ENCODE data around the gene LURAP1L. TPM values are rescaled to one million over a fixed set of nuclear protein-coding genes. Genes with fewer than 3 reads are reported as not detected.

Gene LURAP1L
- total RNA-seq, 1 experiment from 2014 or later = 1.7 TPM

DNA sequence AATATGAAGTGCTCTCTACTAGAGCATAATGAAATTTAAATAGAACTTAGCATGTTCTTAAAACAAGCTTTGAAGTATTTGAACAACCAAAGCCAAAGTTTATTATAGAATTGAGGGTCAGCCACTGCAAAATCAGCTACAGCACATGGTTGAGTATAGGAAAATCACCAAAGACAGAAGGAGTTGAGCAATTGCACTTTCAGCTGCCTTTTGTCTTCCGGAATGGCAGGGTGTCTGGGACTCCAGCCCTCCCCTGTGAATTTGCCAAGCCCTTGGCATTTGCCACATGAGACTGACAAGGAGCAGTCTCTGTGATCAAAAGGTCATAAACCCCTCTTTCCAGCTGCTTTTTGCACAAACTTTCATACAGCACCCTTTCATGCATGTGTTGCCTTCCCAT lies 8.5 kb upstream of the LURAP1L start:
- no peak for TF ChIP-seq CBFB (CRISPR knock-in tag; IDR thresholded peaks at IDR 0.05; ENCODE audit: low read depth)
- TF ChIP-seq HMGA2 (CRISPR knock-in tag; IDR thresholded peaks at IDR 0.05) = no peak
- TF ChIP-seq TCF7 (CRISPR knock-in tag; IDR thresholded peaks at IDR 0.05; ENCODE audit: low read depth) = no peak
- TF ChIP-seq, protein P1, sequence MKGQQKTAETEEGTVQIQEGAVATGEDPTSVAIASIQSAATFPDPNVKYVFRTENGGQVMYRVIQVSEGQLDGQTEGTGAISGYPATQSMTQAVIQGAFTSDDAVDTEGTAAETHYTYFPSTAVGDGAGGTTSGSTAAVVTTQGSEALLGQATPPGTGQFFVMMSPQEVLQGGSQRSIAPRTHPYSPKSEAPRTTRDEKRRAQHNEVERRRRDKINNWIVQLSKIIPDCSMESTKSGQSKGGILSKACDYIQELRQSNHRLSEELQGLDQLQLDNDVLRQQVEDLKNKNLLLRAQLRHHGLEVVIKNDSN (CRISPR knock-in tag; IDR thresholded peaks at IDR 0.05) = no peak
- TF ChIP-seq CREM (CRISPR knock-in tag; IDR thresholded peaks at IDR 0.05) = no peak
- TF ChIP-seq ZNF423 (CRISPR knock-in tag; IDR thresholded peaks at IDR 0.05) = no peak
- TF ChIP-seq, protein P2, sequence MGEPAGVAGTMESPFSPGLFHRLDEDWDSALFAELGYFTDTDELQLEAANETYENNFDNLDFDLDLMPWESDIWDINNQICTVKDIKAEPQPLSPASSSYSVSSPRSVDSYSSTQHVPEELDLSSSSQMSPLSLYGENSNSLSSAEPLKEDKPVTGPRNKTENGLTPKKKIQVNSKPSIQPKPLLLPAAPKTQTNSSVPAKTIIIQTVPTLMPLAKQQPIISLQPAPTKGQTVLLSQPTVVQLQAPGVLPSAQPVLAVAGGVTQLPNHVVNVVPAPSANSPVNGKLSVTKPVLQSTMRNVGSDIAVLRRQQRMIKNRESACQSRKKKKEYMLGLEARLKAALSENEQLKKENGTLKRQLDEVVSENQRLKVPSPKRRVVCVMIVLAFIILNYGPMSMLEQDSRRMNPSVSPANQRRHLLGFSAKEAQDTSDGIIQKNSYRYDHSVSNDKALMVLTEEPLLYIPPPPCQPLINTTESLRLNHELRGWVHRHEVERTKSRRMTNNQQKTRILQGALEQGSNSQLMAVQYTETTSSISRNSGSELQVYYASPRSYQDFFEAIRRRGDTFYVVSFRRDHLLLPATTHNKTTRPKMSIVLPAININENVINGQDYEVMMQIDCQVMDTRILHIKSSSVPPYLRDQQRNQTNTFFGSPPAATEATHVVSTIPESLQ (CRISPR knock-in tag; IDR thresholded peaks at IDR 0.05) = no peak
- TF ChIP-seq, protein P3, sequence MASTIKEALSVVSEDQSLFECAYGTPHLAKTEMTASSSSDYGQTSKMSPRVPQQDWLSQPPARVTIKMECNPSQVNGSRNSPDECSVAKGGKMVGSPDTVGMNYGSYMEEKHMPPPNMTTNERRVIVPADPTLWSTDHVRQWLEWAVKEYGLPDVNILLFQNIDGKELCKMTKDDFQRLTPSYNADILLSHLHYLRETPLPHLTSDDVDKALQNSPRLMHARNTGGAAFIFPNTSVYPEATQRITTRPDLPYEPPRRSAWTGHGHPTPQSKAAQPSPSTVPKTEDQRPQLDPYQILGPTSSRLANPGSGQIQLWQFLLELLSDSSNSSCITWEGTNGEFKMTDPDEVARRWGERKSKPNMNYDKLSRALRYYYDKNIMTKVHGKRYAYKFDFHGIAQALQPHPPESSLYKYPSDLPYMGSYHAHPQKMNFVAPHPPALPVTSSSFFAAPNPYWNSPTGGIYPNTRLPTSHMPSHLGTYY (CRISPR knock-in tag; IDR thresholded peaks at IDR 0.05) = no peak
- no peak for TF ChIP-seq FOXP1 (CRISPR knock-in tag; IDR thresholded peaks at IDR 0.05; ENCODE audit: borderline replicate concordance)
- ChIA-PET POLR2A (no interaction called here), CTCF (no interaction called here)
- ATAC-seq (no peak), DNase-seq (ENCODE audit: low spot score) (no peak)
- H3K9me3 Mint-ChIP-seq = 0 out of 2 replicates have a peak, but pooled peaks cover 4% of the 10 kb centered on the region
- no peaks in the 10 kb centered on the region for H3K27me3 Mint-ChIP-seq (ENCODE audit: low read depth)
- H3K27ac Mint-ChIP-seq = no peak overlapping the region
- no peak overlapping the region for H3K4me3 Mint-ChIP-seq
- no peaks in the 10 kb centered on the region for H3K36me3 Mint-ChIP-seq
- H3K4me1 Mint-ChIP-seq = peaks cover 13% of the 10 kb centered on the region

DNA sequence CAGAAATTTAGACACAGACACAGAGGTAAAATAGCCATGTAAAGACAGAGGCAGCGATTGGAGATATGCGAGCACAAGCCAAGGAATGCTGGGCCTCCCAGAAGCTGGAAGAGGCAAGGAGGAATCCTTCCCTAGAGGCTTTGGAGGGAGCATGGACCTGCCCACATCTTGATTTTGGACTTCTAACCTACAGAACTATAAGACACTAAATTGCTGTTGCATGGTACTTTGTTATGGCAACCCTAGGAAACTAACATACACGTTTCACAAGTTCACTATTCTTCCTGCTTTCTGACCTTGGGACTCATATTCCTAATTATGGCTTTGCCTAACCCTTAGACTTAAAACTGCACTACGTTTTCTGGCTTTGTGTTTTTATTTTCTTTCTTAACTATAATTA lies 4.6 kb upstream of the LURAP1L start:
- ATAC-seq = no peak
- ChIA-PET CTCF (no interaction called here), POLR2A (no interaction called here)
- Mint-ChIP-seq H3K9me3 (0 out of 2 replicates have a peak, but pooled peaks cover 4% of the 10 kb centered on the region), H3K27me3 (ENCODE audit: low read depth) (peaks cover 7% of the 10 kb centered on the region), H3K27ac (no peak overlapping the region), H3K4me1 (peaks cover 7% of the 10 kb centered on the region), H3K4me3 (no peak overlapping the region), H3K36me3 (no peaks in the 10 kb centered on the region)
- DNase-seq (ENCODE audit: low spot score) = no peak
- TF ChIP-seq, protein P3 (CRISPR knock-in tag; IDR thresholded peaks at IDR 0.05) = no peak
- no peak for TF ChIP-seq MYBL2 (CRISPR knock-in tag; IDR thresholded peaks at IDR 0.05)
- TF ChIP-seq, protein P4, sequence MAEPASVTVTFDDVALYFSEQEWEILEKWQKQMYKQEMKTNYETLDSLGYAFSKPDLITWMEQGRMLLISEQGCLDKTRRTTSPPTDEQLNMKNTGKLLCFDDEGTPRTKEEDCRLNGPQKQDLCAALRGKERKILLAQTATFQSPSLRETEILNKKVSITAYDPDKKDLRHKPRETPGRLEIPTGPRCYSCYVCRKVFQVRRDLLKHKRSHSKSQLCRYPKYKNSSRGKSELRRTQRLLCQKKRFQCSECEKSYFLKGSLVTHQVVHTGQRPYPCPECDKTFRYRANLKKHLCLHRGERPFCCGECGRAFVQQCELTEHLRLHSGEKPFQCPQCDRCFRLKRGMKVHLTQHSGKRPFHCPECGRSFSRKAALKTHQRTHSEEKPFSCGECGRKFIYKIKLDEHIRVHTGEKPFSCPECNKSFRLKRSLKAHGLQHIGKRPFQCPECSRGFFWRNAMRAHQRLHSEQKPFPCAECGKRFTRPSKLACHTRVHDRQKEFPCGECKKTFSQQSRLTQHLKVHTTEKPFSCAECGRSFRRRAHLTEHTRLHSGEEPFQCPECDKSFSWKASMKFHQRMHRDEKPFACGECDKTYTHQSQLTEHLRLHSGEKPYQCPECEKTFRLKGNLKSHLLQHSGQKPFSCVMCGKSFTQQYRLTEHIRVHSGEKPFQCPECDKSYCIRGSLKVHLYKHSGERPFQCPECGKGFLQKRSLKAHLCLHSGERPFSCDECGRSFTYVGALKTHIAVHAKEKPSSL (CRISPR knock-in tag; conservative IDR thresholded peaks at IDR 0.05) = no peak
- no peak for TF ChIP-seq SP1 (CRISPR knock-in tag; conservative IDR thresholded peaks at IDR 0.05)
- TF ChIP-seq, protein P5, sequence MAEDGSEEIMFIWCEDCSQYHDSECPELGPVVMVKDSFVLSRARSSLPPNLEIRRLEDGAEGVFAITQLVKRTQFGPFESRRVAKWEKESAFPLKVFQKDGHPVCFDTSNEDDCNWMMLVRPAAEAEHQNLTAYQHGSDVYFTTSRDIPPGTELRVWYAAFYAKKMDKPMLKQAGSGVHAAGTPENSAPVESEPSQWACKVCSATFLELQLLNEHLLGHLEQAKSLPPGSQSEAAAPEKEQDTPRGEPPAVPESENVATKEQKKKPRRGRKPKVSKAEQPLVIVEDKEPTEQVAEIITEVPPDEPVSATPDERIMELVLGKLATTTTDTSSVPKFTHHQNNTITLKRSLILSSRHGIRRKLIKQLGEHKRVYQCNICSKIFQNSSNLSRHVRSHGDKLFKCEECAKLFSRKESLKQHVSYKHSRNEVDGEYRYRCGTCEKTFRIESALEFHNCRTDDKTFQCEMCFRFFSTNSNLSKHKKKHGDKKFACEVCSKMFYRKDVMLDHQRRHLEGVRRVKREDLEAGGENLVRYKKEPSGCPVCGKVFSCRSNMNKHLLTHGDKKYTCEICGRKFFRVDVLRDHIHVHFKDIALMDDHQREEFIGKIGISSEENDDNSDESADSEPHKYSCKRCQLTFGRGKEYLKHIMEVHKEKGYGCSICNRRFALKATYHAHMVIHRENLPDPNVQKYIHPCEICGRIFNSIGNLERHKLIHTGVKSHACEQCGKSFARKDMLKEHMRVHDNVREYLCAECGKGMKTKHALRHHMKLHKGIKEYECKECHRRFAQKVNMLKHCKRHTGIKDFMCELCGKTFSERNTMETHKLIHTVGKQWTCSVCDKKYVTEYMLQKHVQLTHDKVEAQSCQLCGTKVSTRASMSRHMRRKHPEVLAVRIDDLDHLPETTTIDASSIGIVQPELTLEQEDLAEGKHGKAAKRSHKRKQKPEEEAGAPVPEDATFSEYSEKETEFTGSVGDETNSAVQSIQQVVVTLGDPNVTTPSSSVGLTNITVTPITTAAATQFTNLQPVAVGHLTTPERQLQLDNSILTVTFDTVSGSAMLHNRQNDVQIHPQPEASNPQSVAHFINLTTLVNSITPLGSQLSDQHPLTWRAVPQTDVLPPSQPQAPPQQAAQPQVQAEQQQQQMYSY (CRISPR knock-in tag; IDR thresholded peaks at IDR 0.05) = no peak
- TF ChIP-seq, protein P6, sequence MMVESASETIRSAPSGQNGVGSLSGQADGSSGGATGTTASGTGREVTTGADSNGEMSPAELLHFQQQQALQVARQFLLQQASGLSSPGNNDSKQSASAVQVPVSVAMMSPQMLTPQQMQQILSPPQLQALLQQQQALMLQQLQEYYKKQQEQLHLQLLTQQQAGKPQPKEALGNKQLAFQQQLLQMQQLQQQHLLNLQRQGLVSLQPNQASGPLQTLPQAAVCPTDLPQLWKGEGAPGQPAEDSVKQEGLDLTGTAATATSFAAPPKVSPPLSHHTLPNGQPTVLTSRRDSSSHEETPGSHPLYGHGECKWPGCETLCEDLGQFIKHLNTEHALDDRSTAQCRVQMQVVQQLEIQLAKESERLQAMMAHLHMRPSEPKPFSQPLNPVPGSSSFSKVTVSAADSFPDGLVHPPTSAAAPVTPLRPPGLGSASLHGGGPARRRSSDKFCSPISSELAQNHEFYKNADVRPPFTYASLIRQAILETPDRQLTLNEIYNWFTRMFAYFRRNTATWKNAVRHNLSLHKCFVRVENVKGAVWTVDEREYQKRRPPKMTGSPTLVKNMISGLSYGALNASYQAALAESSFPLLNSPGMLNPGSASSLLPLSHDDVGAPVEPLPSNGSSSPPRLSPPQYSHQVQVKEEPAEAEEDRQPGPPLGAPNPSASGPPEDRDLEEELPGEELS (CRISPR knock-in tag; IDR thresholded peaks at IDR 0.05) = no peak
- TF ChIP-seq, protein P7, sequence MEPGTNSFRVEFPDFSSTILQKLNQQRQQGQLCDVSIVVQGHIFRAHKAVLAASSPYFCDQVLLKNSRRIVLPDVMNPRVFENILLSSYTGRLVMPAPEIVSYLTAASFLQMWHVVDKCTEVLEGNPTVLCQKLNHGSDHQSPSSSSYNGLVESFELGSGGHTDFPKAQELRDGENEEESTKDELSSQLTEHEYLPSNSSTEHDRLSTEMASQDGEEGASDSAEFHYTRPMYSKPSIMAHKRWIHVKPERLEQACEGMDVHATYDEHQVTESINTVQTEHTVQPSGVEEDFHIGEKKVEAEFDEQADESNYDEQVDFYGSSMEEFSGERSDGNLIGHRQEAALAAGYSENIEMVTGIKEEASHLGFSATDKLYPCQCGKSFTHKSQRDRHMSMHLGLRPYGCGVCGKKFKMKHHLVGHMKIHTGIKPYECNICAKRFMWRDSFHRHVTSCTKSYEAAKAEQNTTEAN (CRISPR knock-in tag; IDR thresholded peaks at IDR 0.05) = no peak
- no peak for TF ChIP-seq SMAD4 (CRISPR knock-in tag; IDR thresholded peaks at IDR 0.05)
- TF ChIP-seq NFATC4 (CRISPR knock-in tag; IDR thresholded peaks at IDR 0.05) = no peak
- no peak for TF ChIP-seq ESRRA (CRISPR knock-in tag; IDR thresholded peaks at IDR 0.05; ENCODE audit: borderline replicate concordance)
- TF ChIP-seq, protein P8, sequence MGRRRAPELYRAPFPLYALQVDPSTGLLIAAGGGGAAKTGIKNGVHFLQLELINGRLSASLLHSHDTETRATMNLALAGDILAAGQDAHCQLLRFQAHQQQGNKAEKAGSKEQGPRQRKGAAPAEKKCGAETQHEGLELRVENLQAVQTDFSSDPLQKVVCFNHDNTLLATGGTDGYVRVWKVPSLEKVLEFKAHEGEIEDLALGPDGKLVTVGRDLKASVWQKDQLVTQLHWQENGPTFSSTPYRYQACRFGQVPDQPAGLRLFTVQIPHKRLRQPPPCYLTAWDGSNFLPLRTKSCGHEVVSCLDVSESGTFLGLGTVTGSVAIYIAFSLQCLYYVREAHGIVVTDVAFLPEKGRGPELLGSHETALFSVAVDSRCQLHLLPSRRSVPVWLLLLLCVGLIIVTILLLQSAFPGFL (CRISPR knock-in tag; IDR thresholded peaks at IDR 0.05; ENCODE audit: borderline replicate concordance) = no peak
- TF ChIP-seq CREM (CRISPR knock-in tag; IDR thresholded peaks at IDR 0.05) = no peak

Measured in WTC11 (cell line).